Prostate gland (tissue), 2 donors: ENCODE measurements around the gene DSCAM. TPM values are rescaled to one million over a fixed set of nuclear protein-coding genes. Genes with fewer than 3 reads are reported as not detected.

Experiments used
- DNase-seq: peaks from one replicate; pipeline ENCODE4 v3.0.0-alpha.2; 2019; ENCODE audit warnings: low spot score
- H3K27ac ChIP-seq, 2 donors: fragments of 200-600 bp; sonication (generic); 2 replicates each; pipeline ENCODE4 v1.5.1; 2017 to 2019
- H3K27me3 ChIP-seq: fragments of 200-600 bp; sonication (generic); replicated peaks from 2 replicates; pipeline ENCODE4 v1.5.1; 2019; ENCODE audit not compliant: insufficient read depth
- H3K36me3 ChIP-seq, 2 donors: fragments of 200-600 bp; sonication (generic); 1 replicate in 1 of 2; 2 replicates in 1 of 2; pipeline versions ENCODE4 v1.5.1 to v1.8.1; 2017 to 2019
- H3K4me1 ChIP-seq: fragments of 200-600 bp; sonication (generic); replicated peaks from 2 replicates; pipeline ENCODE4 v1.5.1; 2019
- H3K4me3 ChIP-seq, 2 donors: fragments of 200-600 bp; sonication (generic); 2 replicates each; pipeline ENCODE4 v1.5.1; 2017 to 2019
- H3K9me3 ChIP-seq: fragments of 200-600 bp; sonication (generic); 2 replicates; pipeline ENCODE4 v1.5.1; 2017
- CTCF ChIP-seq, 4 experiments: fragments of 200-600 bp in 2 of 4; fragments of 450-650 bp in 2 of 4; sonication (generic) in 2 of 4; IDR thresholded peaks; 1 replicate in 3 of 4; 2 replicates in 1 of 4; pipeline ENCODE4 v1.5.1; 2016 to 2019; ENCODE audit warnings: antibody characterized with exemption in 4 of 4, mild to moderate bottlenecking in 2 of 4, moderate library complexity in 2 of 4
- POLR2A ChIP-seq: fragments of 450-650 bp; IDR thresholded peaks from one replicate; pipeline ENCODE4 v1.6.1; 2016; ENCODE audit warnings: antibody characterized with exemption, mild to moderate bottlenecking
- POLR2AphosphoS5 ChIP-seq: sonication (generic); formaldehyde crosslinking; IDR thresholded peaks from one replicate; pipeline ENCODE4 v1.6.1; 2017; ENCODE audit warnings: antibody characterized with exemption
- WGBS: methylation state at CpG from one replicate; pipeline ENCODE4 v1.1.5; 2018; 5-methylcytosine and 5-hydroxymethylcytosine counted together
- intact Hi-C: fragments of 100-400 bp; cut with DNase I; formaldehyde crosslinking; loops from one replicate; pipeline ENCODE4 v1.14.2; 2022
- total RNA-seq, 2 donors: library from RNA; depleted of rRNA; stranded (reverse); fragments of >200 nt; gene quantifications; one replicate each; pipeline ENCODE4 v1.1.0, GENCODE V29; 2016

DSCAM gene
- total RNA-seq, 2 donors from 2014 or later, result under 0.01 to 1.6 TPM

GRCh38 chr21:40021558-40022351 is 825.2 kb downstream of the DSCAM start:
- H3K4me1 ChIP-seq, result no peaks in the 10 kb centered on the region
- WGBS, result 94% methylated on average over 5 of the region's 5 CpGs
- TF ChIP-seq POLR2AphosphoS5 (no peak), CTCF (IDR thresholded peaks at IDR 0.05) (no peak), POLR2A (no peak)
- H3K9me3 ChIP-seq, result no peaks in the 10 kb centered on the region
- no peaks in the 10 kb centered on the region for H3K27me3 ChIP-seq
- no peak overlapping the region for H3K4me3 ChIP-seq
- no peaks in the 10 kb centered on the region for H3K36me3 ChIP-seq
- no peak overlapping the region for H3K27ac ChIP-seq
- DNase-seq, result no peak
- intact Hi-C loops, result no loop called here

- Histone ChIP-seq H3K9me3 (no peaks in the 10 kb centered on the region), H3K27me3 (no peaks in the 10 kb centered on the region), H3K4me1 (no peaks in the 10 kb centered on the region), H3K27ac (no peak overlapping the region), H3K4me3 (no peak overlapping the region), H3K36me3 (no peaks in the 10 kb centered on the region)
- no peak for TF ChIP-seq POLR2A
- TF ChIP-seq POLR2AphosphoS5, result no peak
- TF ChIP-seq CTCF (IDR thresholded peaks at IDR 0.05), result no peak
- DNase-seq, result no peak
- intact Hi-C loops, result no loop called here
- WGBS, result 85% methylated on average over 3 of the region's 3 CpGs
Measured at GRCh38 chr21:40020651-40021050, 826.3 kb downstream of the DSCAM start.

GRCh38 chr21:40018871-40019475 is 828.0 kb downstream of the DSCAM start:
- Histone ChIP-seq H3K36me3 (no peaks in the 10 kb centered on the region), H3K4me3 (no peak overlapping the region), H3K4me1 (no peaks in the 10 kb centered on the region), H3K27me3 (no peaks in the 10 kb centered on the region), H3K27ac (no peak overlapping the region), H3K9me3 (no peaks in the 10 kb centered on the region)
- 94% methylated on average over 3 of the region's 3 CpGs for WGBS
- DNase-seq, result no peak
- intact Hi-C loops, result no loop called here
- TF ChIP-seq CTCF (IDR thresholded peaks at IDR 0.05), result no peak
- TF ChIP-seq POLR2A, result no peak
- TF ChIP-seq POLR2AphosphoS5, result no peak

GRCh38 chr21:40016667-40017066 is 830.3 kb downstream of the DSCAM start:
- no peak for TF ChIP-seq POLR2AphosphoS5
- no peak for TF ChIP-seq CTCF (IDR thresholded peaks at IDR 0.05)
- TF ChIP-seq POLR2A, result no peak
- Histone ChIP-seq H3K9me3 (no peaks in the 10 kb centered on the region), H3K27ac (no peak overlapping the region), H3K4me3 (no peak overlapping the region), H3K27me3 (no peaks in the 10 kb centered on the region), H3K36me3 (no peaks in the 10 kb centered on the region), H3K4me1 (no peaks in the 10 kb centered on the region)
- DNase-seq, result no peak
- intact Hi-C loops, result no loop called here
- WGBS, result 92% methylated on average over 8 of the region's 8 CpGs

- intact Hi-C loops, result no loop called here
- H3K4me3 ChIP-seq, result no peak overlapping the region
- WGBS, result 62% methylated on average over 3 of the region's 3 CpGs
- no peaks in the 10 kb centered on the region for H3K4me1 ChIP-seq
- no peak overlapping the region for H3K27ac ChIP-seq
- H3K27me3 ChIP-seq, result no peaks in the 10 kb centered on the region
- TF ChIP-seq POLR2A (no peak), CTCF (IDR thresholded peaks at IDR 0.05) (no peak), POLR2AphosphoS5 (no peak)
- DNase-seq, result no peak
- no peaks in the 10 kb centered on the region for H3K36me3 ChIP-seq
- H3K9me3 ChIP-seq, result no peaks in the 10 kb centered on the region
Measured at GRCh38 chr21:40016234-40016633, 830.7 kb downstream of the DSCAM start.
